Transverse colon (tissue), 4 donors: ENCODE results near the gene NOL3. TPM values are rescaled to one million over a fixed set of nuclear protein-coding genes. Genes with fewer than 3 reads are reported as not detected.

Experiments used
- DNase-seq: peaks from one replicate; pipeline ENCODE4 v3.0.0-alpha.2; 2019
- H3K27ac ChIP-seq, 4 donors: fragments of 200-600 bp; sonication (generic); 2 replicates each; pipeline ENCODE4 v1.5.1; 2016 to 2018; ENCODE audit warnings: inconsistent platforms in 4 of 4
- H3K27me3 ChIP-seq: fragments of 200-600 bp; sonication (generic); 2 replicates; pipeline ENCODE4 v1.5.1; 2017; ENCODE audit warnings: inconsistent platforms
- H3K36me3 ChIP-seq, 4 donors: fragments of 200-600 bp; sonication (generic); 2 replicates each; pipeline ENCODE4 v1.5.1; 2017 to 2019; ENCODE audit warnings: inconsistent platforms in 4 of 4
- H3K4me1 ChIP-seq, 4 donors: fragments of 200-600 bp; sonication (generic); 2 replicates each; pipeline ENCODE4 v1.5.1; 2017 to 2020; ENCODE audit warnings: inconsistent platforms in 4 of 4
- H3K4me3 ChIP-seq, 4 donors: fragments of 200-600 bp; sonication (generic); 1 replicate in 1 of 4; 2 replicates in 3 of 4; pipeline versions ENCODE4 v1.5.1 to v1.6.1; 2017 to 2019; ENCODE audit warnings: inconsistent platforms in 4 of 4
- H3K9me3 ChIP-seq, 2 donors: fragments of 200-600 bp; sonication (generic); 2 replicates each; pipeline ENCODE4 v1.5.1; 2017 to 2019; ENCODE audit warnings: inconsistent platforms in 2 of 2
- EP300 ChIP-seq: sonication (generic); formaldehyde crosslinking; IDR thresholded peaks from one replicate; pipeline ENCODE4 v1.6.1; 2017; ENCODE audit warnings: antibody characterized with exemption, low read depth
- POLR2A ChIP-seq: fragments of 450-650 bp; IDR thresholded peaks from one replicate; pipeline ENCODE4 v1.6.1; 2016; ENCODE audit warnings: antibody characterized with exemption, mild to moderate bottlenecking, moderate library complexity
- POLR2AphosphoS5 ChIP-seq, 3 donors: sonication (generic); formaldehyde crosslinking; IDR thresholded peaks; one replicate each; pipeline ENCODE4 v1.6.1; 2016; ENCODE audit warnings: antibody characterized with exemption in 3 of 3
- WGBS, 2 donors: methylation state at CpG; one replicate each; pipeline ENCODE4 v1.1.5; 2018; ENCODE audit warnings: low coverage in 1 of 2; 5-methylcytosine and 5-hydroxymethylcytosine counted together
- in situ Hi-C, 4 donors: fragments of 200-750 bp; cut with MboI; loops; one replicate each; pipeline versions ENCODE4 v1.15.0 to v1.15.1; 2017; ENCODE audit warnings: low sequenced_read_pairs in 3 of 4, low pct_ligation_motif_present in 1 of 4, low pct_unique_long_range_greater_than_20kb in 1 of 4
- intact Hi-C: fragments of 100-400 bp; cut with DNase I; formaldehyde crosslinking; loops from one replicate; pipeline ENCODE4 v1.15.1; 2023; ENCODE audit warnings: low total_unique reads
- total RNA-seq, 4 donors: library from RNA; depleted of rRNA; stranded (reverse); fragments of >200 nt; gene quantifications; one replicate each; pipeline ENCODE4 v1.1.0, GENCODE V29; 2016
- TF ChIP-seq, protein P1 (sequence below), 5 experiments: fragments of 200-600 bp in 3 of 5; fragments of 450-650 bp in 2 of 5; sonication (generic) in 3 of 5; IDR thresholded peaks; 1 replicate in 2 of 5; 2 replicates in 3 of 5; pipeline ENCODE4 v1.5.1; 2016 to 2017; ENCODE audit warnings: antibody characterized with exemption in 5 of 5, inconsistent platforms in 3 of 5, mild to moderate bottlenecking in 2 of 5, moderate library complexity in 1 of 5

NOL3 gene
- total RNA-seq, 4 donors from 2014 or later = 39.5 to 65.9 (median 41.2) TPM

DNA sequence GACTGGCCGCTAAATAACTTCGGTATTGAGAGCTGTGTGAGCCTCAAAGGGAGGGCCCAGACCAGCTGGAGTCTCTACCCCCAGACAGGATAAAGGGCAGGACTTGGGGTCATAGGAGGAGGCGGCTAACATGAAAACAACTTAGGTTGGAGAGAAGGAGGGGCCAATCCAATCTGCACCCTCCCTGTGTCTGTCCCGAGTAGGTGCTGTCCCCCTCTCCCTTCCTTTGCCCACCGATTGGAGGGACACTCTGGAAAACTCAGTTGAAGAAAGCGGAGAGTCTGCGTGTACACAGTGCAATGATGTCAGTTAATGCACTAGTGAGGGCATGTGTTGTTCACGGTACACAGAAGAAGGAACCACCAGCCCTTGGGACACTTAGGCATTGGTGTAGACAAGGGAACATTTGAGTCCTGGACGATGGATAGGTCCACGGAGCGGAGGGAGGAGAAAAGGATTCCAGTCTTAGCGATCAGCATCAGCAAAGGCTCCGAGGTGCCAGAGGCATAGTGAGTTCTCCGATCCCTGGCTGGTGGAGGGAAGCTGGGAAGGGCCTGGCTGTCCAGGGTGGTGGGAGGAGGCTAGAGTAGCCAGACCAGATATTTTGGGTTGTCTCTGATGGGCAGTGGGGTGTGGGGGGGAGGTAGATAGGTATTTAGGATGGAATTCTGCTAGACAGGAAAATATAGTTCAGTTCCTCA is 761 bp downstream of the NOL3 start:
- Histone ChIP-seq H3K4me1 (peaks cover 26 to 49% (median 37%) of the 10 kb centered on the region in 4 donors), H3K27ac (peak overlapping the region; percentile 82 to 87 (median 83)), H3K9me3 (no peaks in the 10 kb centered on the region), H3K27me3 (peaks cover 8% of the 10 kb centered on the region), H3K36me3 (no peaks in the 10 kb centered on the region), H3K4me3 (peak overlapping the region; percentile 28 to 52 (median 43))
- 48 to 89% methylated on average over 6 to 14 of the region's 14 CpGs for WGBS, 2 donors
- no peak for TF ChIP-seq POLR2AphosphoS5 (IDR thresholded peaks at IDR 0.05)
- TF ChIP-seq EP300 = no peak
- no peak for TF ChIP-seq POLR2A
- TF ChIP-seq, protein P1, sequence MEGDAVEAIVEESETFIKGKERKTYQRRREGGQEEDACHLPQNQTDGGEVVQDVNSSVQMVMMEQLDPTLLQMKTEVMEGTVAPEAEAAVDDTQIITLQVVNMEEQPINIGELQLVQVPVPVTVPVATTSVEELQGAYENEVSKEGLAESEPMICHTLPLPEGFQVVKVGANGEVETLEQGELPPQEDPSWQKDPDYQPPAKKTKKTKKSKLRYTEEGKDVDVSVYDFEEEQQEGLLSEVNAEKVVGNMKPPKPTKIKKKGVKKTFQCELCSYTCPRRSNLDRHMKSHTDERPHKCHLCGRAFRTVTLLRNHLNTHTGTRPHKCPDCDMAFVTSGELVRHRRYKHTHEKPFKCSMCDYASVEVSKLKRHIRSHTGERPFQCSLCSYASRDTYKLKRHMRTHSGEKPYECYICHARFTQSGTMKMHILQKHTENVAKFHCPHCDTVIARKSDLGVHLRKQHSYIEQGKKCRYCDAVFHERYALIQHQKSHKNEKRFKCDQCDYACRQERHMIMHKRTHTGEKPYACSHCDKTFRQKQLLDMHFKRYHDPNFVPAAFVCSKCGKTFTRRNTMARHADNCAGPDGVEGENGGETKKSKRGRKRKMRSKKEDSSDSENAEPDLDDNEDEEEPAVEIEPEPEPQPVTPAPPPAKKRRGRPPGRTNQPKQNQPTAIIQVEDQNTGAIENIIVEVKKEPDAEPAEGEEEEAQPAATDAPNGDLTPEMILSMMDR (IDR thresholded peaks at IDR 0.05) = no peak
- in situ Hi-C loops = loop anchor here in 2 of 4 donors (25.0 kb wide), 2 partner anchors 184 to 209 kb away; partner anchors contain the start of genes CES3 (in 1 of the 2) and CES4A (in 1 of the 2)
- no peak for DNase-seq
- intact Hi-C loops = loop anchor here (5.0 kb wide), 1 partner anchor 364 kb away; no protein-coding TSS in a partner anchor

DNA sequence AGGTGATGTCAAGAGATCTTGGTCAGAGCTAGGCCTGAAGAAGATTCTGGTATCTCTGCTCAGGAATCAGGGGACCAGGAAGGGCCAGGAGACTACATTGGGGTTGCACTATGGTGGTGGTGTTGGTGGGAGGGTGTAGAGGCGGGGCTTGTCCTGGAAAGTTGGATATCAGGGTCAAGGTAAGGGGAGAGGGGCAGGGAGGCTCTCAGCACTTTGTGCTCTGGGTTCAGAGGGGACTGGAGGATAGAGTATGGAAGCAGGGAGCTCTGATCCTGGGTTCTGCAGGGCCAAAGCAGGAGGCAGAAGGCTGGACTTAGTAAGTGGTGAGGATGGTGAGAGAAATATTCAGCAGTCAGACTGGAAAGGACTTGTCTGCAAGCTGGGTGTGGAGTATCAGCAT is 3.0 kb downstream of the NOL3 start:
- in situ Hi-C loops = loop anchor here in 2 of 4 donors (25.0 kb wide), 2 partner anchors 186 to 211 kb away; partner anchors contain the start of genes CES3 (in 1 of the 2) and CES4A (in 1 of the 2)
- H3K4me1 ChIP-seq = peaks cover 33 to 57% (median 43%) of the 10 kb centered on the region in 4 donors
- H3K27me3 ChIP-seq = no peaks in the 10 kb centered on the region
- WGBS, 2 donors = 88 to 100% methylated on average over 1 of the region's 1 CpG
- H3K36me3 ChIP-seq = no peaks in the 10 kb centered on the region
- H3K4me3 ChIP-seq = peak overlapping the region; percentile 29 to 52 (median 40)
- H3K27ac ChIP-seq = peak overlapping the region; percentile 89 to 95 (median 94)
- TF ChIP-seq POLR2AphosphoS5 (IDR thresholded peaks at IDR 0.05) (no peak), EP300 (no peak), POLR2A (no peak)
- TF ChIP-seq, protein P1 (IDR thresholded peaks at IDR 0.05) = no peak
- H3K9me3 ChIP-seq = no peaks in the 10 kb centered on the region
- no peak for DNase-seq
- intact Hi-C loops = loop anchor here (5.0 kb wide), 1 partner anchor 366 kb away; no protein-coding TSS in a partner anchor

DNA sequence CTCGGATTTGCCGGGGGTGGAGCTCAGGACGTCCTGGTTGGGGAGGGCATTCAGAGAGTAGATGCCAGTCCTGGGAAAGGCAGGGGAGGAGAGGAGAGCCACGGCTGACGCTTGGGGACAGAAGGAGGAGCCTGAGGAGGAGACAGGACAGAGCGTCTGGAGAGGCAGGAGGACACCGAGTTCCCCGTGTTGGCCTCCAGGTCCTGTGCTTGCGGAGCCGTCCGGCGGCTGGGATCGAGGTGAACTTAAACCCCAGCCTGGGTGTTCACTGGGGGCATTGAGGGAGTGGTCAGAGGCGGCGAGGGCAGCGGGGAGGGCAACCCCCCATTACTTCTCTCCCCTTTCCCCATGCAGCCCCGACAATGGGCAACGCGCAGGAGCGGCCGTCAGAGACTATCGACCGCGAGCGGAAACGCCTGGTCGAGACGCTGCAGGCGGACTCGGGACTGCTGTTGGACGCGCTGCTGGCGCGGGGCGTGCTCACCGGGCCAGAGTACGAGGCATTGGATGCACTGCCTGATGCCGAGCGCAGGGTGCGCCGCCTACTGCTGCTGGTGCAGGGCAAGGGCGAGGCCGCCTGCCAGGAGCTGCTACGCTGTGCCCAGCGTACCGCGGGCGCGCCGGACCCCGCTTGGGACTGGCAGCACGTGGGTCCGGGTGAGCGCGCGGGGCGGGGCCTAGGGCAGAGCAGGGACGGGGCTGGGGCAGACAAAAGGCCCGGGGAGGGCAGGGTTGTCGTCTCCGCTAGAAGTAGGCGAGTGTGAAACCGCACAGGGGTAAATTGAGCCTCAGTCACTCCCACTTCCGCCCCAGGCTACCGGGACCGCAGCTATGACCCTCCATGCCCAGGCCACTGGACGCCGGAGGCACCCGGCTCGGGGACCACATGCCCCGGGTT is 3.7 kb downstream of the NOL3 start:
- in situ Hi-C loops (loop anchor here in 2 of 4 donors (25.0 kb wide), 2 partner anchors 187 to 212 kb away; partner anchors contain the start of genes CES3 (in 1 of the 2) and CES4A (in 1 of the 2)), intact Hi-C loops (loop anchor here (5.0 kb wide), 1 partner anchor 367 kb away; no protein-coding TSS in a partner anchor)
- Histone ChIP-seq H3K4me3 (peak overlapping the region; percentile 29 to 52 (median 40)), H3K9me3 (no peaks in the 10 kb centered on the region), H3K27ac (peak overlapping the region; percentile 89 to 95 (median 94)), H3K4me1 (peaks cover 39 to 62% (median 48%) of the 10 kb centered on the region in 4 donors), H3K36me3 (no peaks in the 10 kb centered on the region), H3K27me3 (no peaks in the 10 kb centered on the region)
- WGBS, 2 donors = 0% methylated on average over 59 of the region's 71 CpGs; no CpG with 5 or more reads in 1 of the 2 donors
- DNase-seq = peak; percentile 93
- TF ChIP-seq POLR2A (peak; percentile 96), POLR2AphosphoS5 (IDR thresholded peaks at IDR 0.05) (peak; percentile 65 to 93 (median 92)), EP300 (peak; percentile 5)
- TF ChIP-seq, protein P1 (IDR thresholded peaks at IDR 0.05) = peak in 4 of 5 experiments; percentile 8 to 30 (median 21)
